ENCODE measurements around the gene TMBIM1.

The TMBIM1 gene

DNA sequence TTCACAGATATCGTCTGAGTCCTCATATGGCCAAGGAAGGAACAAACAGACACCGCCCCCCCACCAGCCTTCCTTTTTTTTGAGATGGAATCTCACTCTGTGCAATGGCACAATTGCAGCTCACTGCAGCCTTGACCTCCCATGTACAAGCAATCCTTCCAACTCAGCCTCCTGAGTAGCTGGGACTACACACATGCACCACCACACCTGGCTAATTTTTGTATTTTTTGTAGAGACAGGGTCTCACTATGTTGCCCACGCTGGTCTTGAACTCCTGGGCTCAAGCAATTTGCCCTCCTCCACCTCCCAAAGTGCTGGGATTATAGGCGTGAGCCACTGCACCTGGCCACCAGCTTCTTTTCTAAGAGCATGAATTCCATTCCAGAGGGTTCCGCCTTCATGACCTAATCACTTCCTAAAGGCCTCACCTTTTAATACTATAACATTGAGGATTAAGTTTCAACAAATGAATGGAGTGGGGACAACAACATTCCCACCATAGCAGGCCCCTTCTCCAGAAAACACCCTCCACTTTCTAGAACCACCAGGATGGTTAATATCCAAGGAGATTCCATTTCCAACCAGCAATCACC is 2.2 kb upstream of the TMBIM1 start:
- no peak overlapping the region for H3K18ac ChIP-seq (ENCODE audit: low read depth in 1 of 2, low read length in 2 of 2)
- no peak overlapping the region for H3K9ac ChIP-seq (ENCODE audit: low read length)
- no peak overlapping the region for H3K4me2 ChIP-seq (ENCODE audit: low read length, poor library complexity, severe bottlenecking)
- H3K4me1 ChIP-seq (ENCODE audit: control insufficient read depth, insufficient read depth, low read depth, low read length): peaks cover 24% of the 10 kb centered on the region
- H2AFZ ChIP-seq (ENCODE audit: low read depth, low read length): no peak overlapping the region
- no peaks in the 10 kb centered on the region for H3K9me3 ChIP-seq (ENCODE audit: control insufficient read depth, low read length)
- H2BK12ac ChIP-seq (ENCODE audit: low read length in 2 of 2): peak overlapping the region in 1 of 2 experiments; percentile 24
- H2BK15ac ChIP-seq (ENCODE audit: low read depth, poor library complexity, severe bottlenecking): peak overlapping the region; percentile 60
- no peak overlapping the region for H2BK120ac ChIP-seq (ENCODE audit: low read depth, low read length)
- no peak overlapping the region for H3K4ac ChIP-seq (ENCODE audit: low read depth in 1 of 2, low read length in 2 of 2)
- H2BK5ac ChIP-seq (ENCODE audit: low read depth, low read length, poor library complexity, severe bottlenecking): no peak overlapping the region
- H3K23ac ChIP-seq (ENCODE audit: low read length in 2 of 2): no peak overlapping the region
- no peak overlapping the region for H4K91ac ChIP-seq (ENCODE audit: low read length)
- no peak overlapping the region for H3K27ac ChIP-seq (ENCODE audit: low read length, poor library complexity, severe bottlenecking)
- H3K4me3 ChIP-seq (ENCODE audit: insufficient read depth in 1 of 2, low read depth in 1 of 2, low read length in 2 of 2): no peak overlapping the region
- 94% methylated on average over 5 of the region's 5 CpGs for WGBS
- no peaks in the 10 kb centered on the region for H3K36me3 ChIP-seq (ENCODE audit: control insufficient read depth in 1 of 2, insufficient read depth in 2 of 2, low read depth in 1 of 2, low read length in 2 of 2)
- no peak for DNase-seq
- no peak overlapping the region for H2AK5ac ChIP-seq (ENCODE audit: low read length, severe bottlenecking)
- no peaks in the 10 kb centered on the region for H3K27me3 ChIP-seq (ENCODE audit: control insufficient read depth in 1 of 2, insufficient read depth in 1 of 2, low read length in 2 of 2)
- H3K79me1 ChIP-seq (replicated peaks; ENCODE audit: low read length, poor library complexity, severe bottlenecking): peaks cover 9% of the 10 kb centered on the region
- no peak overlapping the region for H3K14ac ChIP-seq (ENCODE audit: low read length in 2 of 2)
- no peak overlapping the region for H4K8ac ChIP-seq (ENCODE audit: low read length)

DNA sequence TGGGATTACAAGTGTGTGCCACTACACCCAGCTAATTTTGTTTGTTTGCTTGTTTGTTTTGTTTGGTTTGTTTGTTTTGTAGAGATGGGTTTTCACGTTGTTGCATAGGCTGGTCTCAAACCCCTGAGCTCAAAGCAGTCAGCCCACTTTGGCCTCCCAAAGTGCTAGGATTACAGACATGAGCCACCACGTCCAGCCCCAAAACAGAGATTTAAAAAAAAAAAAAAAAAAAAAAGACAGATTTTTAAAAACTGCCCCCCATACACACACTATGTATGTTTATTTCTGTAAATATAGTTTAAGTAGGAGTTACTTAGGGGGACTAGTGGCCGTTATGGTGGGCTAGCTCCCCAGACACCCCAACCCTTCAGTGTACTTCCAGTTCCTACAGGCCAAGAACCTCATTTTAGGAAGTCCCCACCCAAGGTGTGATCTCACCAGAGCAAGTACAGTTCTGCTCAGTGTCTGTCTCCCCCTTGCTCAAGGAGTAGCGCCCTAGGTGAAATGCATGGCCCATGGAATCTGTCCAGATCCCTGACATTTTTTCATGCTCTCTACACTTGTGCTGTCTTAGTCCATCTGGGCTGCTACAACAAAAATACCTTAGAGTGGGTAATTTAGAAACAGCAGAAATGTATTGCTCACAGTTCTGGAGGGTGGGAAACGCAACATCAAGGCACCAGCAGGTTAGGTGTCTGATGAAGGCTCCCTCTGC is 1.6 kb upstream of the TMBIM1 start:
- WGBS: 75% methylated on average over 4 of the region's 5 CpGs

GRCh38 chr2:218291318-218292047 is 820 bp downstream of the TMBIM1 start:
- Histone ChIP-seq H2AFZ (ENCODE audit: low read depth, low read length) (no peak overlapping the region), H4K8ac (ENCODE audit: low read length) (peak overlapping the region; percentile 99), H2BK12ac (ENCODE audit: low read length in 2 of 2) (peak overlapping the region; percentile 11 to 67), H3K27me3 (ENCODE audit: control insufficient read depth in 1 of 2, insufficient read depth in 1 of 2, low read length in 2 of 2) (no peaks in the 10 kb centered on the region), H3K4me3 (ENCODE audit: insufficient read depth in 1 of 2, low read depth in 1 of 2, low read length in 2 of 2) (peak overlapping the region; percentile 81 to 96), H2BK5ac (ENCODE audit: low read depth, low read length, poor library complexity, severe bottlenecking) (peak overlapping the region; percentile 0), H3K9ac (ENCODE audit: low read length) (peak overlapping the region; percentile 96), H3K23ac (ENCODE audit: low read length in 2 of 2) (peak overlapping the region in 1 of 2 experiments; percentile 46), H3K4me2 (ENCODE audit: low read length, poor library complexity, severe bottlenecking) (peak overlapping the region; percentile 79), H4K91ac (ENCODE audit: low read length) (peak overlapping the region; percentile 93), H2BK15ac (ENCODE audit: low read depth, poor library complexity, severe bottlenecking) (peak overlapping the region; percentile 97), H3K4me1 (ENCODE audit: control insufficient read depth, insufficient read depth, low read depth, low read length) (peaks cover 31% of the 10 kb centered on the region), H2AK5ac (ENCODE audit: low read length, severe bottlenecking) (peak overlapping the region; percentile 50), H3K14ac (ENCODE audit: low read length in 2 of 2) (no peak overlapping the region), H3K9me3 (ENCODE audit: control insufficient read depth, low read length) (no peaks in the 10 kb centered on the region), H3K27ac (ENCODE audit: low read length, poor library complexity, severe bottlenecking) (peak overlapping the region; percentile 14), H3K79me1 (replicated peaks; ENCODE audit: low read length, poor library complexity, severe bottlenecking) (peaks cover 15% of the 10 kb centered on the region), H3K4ac (ENCODE audit: low read depth in 1 of 2, low read length in 2 of 2) (peak overlapping the region; percentile 94 to 99), H3K36me3 (ENCODE audit: control insufficient read depth in 1 of 2, insufficient read depth in 2 of 2, low read depth in 1 of 2, low read length in 2 of 2) (no peaks in the 10 kb centered on the region), H2BK120ac (ENCODE audit: low read depth, low read length) (peak overlapping the region; percentile 93), H3K18ac (ENCODE audit: low read depth in 1 of 2, low read length in 2 of 2) (peak overlapping the region; percentile 87 to 98)
- DNase-seq: no peak
- 67% methylated on average over 10 of the region's 12 CpGs for WGBS

More for the DNA sequence above, 1.6 kb upstream of the TMBIM1 start:
- no peak overlapping the region for H3K14ac ChIP-seq (ENCODE audit: low read length in 2 of 2)
- H3K4me2 ChIP-seq (ENCODE audit: low read length, poor library complexity, severe bottlenecking): no peak overlapping the region
- no peak overlapping the region for H3K9ac ChIP-seq (ENCODE audit: low read length)
- H3K4ac ChIP-seq (ENCODE audit: low read depth in 1 of 2, low read length in 2 of 2): no peak overlapping the region
- DNase-seq: no peak
- H3K27me3 ChIP-seq (ENCODE audit: control insufficient read depth in 1 of 2, insufficient read depth in 1 of 2, low read length in 2 of 2): no peaks in the 10 kb centered on the region
- H2BK5ac ChIP-seq (ENCODE audit: low read depth, low read length, poor library complexity, severe bottlenecking): no peak overlapping the region
- peaks cover 25% of the 10 kb centered on the region for H3K4me1 ChIP-seq (ENCODE audit: control insufficient read depth, insufficient read depth, low read depth, low read length)
- H2BK12ac ChIP-seq (ENCODE audit: low read length in 2 of 2): peak overlapping the region in 1 of 2 experiments; percentile 32
- no peak overlapping the region for H2AK5ac ChIP-seq (ENCODE audit: low read length, severe bottlenecking)
- no peak overlapping the region for H2BK15ac ChIP-seq (ENCODE audit: low read depth, poor library complexity, severe bottlenecking)
- no peaks in the 10 kb centered on the region for H3K9me3 ChIP-seq (ENCODE audit: control insufficient read depth, low read length)
- peak overlapping the region in 1 of 2 experiments; percentile 67 for H3K18ac ChIP-seq (ENCODE audit: low read depth in 1 of 2, low read length in 2 of 2)
- no peak overlapping the region for H3K4me3 ChIP-seq (ENCODE audit: insufficient read depth in 1 of 2, low read depth in 1 of 2, low read length in 2 of 2)
- peak overlapping the region; percentile 56 for H4K8ac ChIP-seq (ENCODE audit: low read length)
- no peak overlapping the region for H2AFZ ChIP-seq (ENCODE audit: low read depth, low read length)
- H3K23ac ChIP-seq (ENCODE audit: low read length in 2 of 2): no peak overlapping the region
- H3K27ac ChIP-seq (ENCODE audit: low read length, poor library complexity, severe bottlenecking): no peak overlapping the region
- no peak overlapping the region for H2BK120ac ChIP-seq (ENCODE audit: low read depth, low read length)
- H3K79me1 ChIP-seq (replicated peaks; ENCODE audit: low read length, poor library complexity, severe bottlenecking): peaks cover 13% of the 10 kb centered on the region
- H3K36me3 ChIP-seq (ENCODE audit: control insufficient read depth in 1 of 2, insufficient read depth in 2 of 2, low read depth in 1 of 2, low read length in 2 of 2): no peaks in the 10 kb centered on the region
- H4K91ac ChIP-seq (ENCODE audit: low read length): no peak overlapping the region

Data from mesenchymal stem cell (in vitro differentiated cells and primary cell).